Hematopoietic multipotent progenitor cell treated with erythropoietin and hydrocortisone succinate and interleukin-3 and kit ligand, for 8 days (in vitro differentiated cells): Measurements from ENCODE around the gene SELPLG.

Source experiments
- DNase-seq: peaks from one replicate; pipeline ENCODE4 v3.0.0-alpha.2; 2015

SELPLG gene

GRCh38 chr12:108618079-108618952 lies 15.4 kb downstream of the SELPLG start:
- peak; percentile 78 for DNase-seq

- no peak for DNase-seq
Observed at GRCh38 chr12:108616941-108617858, 16.5 kb downstream of the SELPLG start.

GRCh38 chr12:108616359-108616758 lies 17.3 kb downstream of the SELPLG start:
- no peak for DNase-seq

GRCh38 chr12:108615918-108616317 lies 17.8 kb downstream of the SELPLG start:
- no peak for DNase-seq

GRCh38 chr12:108614639-108615038 lies 19.1 kb downstream of the SELPLG start:
- no peak for DNase-seq

- no peak for DNase-seq
Observed at GRCh38 chr12:108614041-108614440, 19.7 kb downstream of the SELPLG start.

- no peak for DNase-seq
Observed at GRCh38 chr12:108613548-108613947, 20.1 kb downstream of the SELPLG start.

GRCh38 chr12:108612788-108613282 lies 20.9 kb downstream of the SELPLG start:
- DNase-seq = no peak

GRCh38 chr12:108611884-108612415 lies 21.7 kb downstream of the SELPLG start:
- peak; percentile 62 for DNase-seq

GRCh38 chr12:108610856-108611605 lies 22.7 kb downstream of the SELPLG start:
- DNase-seq = no peak

- DNase-seq = no peak
Observed at GRCh38 chr12:108610336-108610815, 23.3 kb downstream of the SELPLG start.

GRCh38 chr12:108609537-108610335 lies 24.0 kb downstream of the SELPLG start:
- no peak for DNase-seq

GRCh38 chr12:108608616-108609015 lies 25.1 kb downstream of the SELPLG start:
- no peak for DNase-seq

GRCh38 chr12:108607981-108608600 lies 25.6 kb downstream of the SELPLG start:
- no peak for DNase-seq

- DNase-seq = no peak
Observed at GRCh38 chr12:108606492-108606891, 27.2 kb downstream of the SELPLG start.

GRCh38 chr12:108605690-108606406 lies 27.8 kb downstream of the SELPLG start:
- DNase-seq = no peak

GRCh38 chr12:108605000-108605689 lies 28.5 kb downstream of the SELPLG start:
- DNase-seq = no peak

- DNase-seq = no peak
Observed at GRCh38 chr12:108604208-108604941, 29.3 kb downstream of the SELPLG start.

- no peak for DNase-seq
Observed at GRCh38 chr12:108603743-108604142, 30.0 kb downstream of the SELPLG start.
